LNCaP clone FGC (cell line): ENCODE measurements around the gene NAALADL1.
A peak's percentile ranks its signal among the peaks of the same experiment; 100 is the strongest.

Source experiments
- DNase-seq: peaks from one replicate; pipeline ENCODE4 v3.0.0-alpha.2; 2011; ENCODE audit warnings: low read depth
- H3K4me3 ChIP-seq: 2 replicates; pipeline ENCODE4 v1.5.1; 2011; ENCODE audit warnings: mild to moderate bottlenecking, low read depth, low read length, control low read depth
- TF ChIP-seq, protein P1 (sequence below): IDR thresholded peaks from 2 replicates; pipeline ENCODE4 v1.5.1; 2012; ENCODE audit warnings: mild to moderate bottlenecking; ENCODE audit not compliant: control insufficient read depth, insufficient read depth; ENCODE audit errors: extremely low read depth

Gene NAALADL1, protein sequence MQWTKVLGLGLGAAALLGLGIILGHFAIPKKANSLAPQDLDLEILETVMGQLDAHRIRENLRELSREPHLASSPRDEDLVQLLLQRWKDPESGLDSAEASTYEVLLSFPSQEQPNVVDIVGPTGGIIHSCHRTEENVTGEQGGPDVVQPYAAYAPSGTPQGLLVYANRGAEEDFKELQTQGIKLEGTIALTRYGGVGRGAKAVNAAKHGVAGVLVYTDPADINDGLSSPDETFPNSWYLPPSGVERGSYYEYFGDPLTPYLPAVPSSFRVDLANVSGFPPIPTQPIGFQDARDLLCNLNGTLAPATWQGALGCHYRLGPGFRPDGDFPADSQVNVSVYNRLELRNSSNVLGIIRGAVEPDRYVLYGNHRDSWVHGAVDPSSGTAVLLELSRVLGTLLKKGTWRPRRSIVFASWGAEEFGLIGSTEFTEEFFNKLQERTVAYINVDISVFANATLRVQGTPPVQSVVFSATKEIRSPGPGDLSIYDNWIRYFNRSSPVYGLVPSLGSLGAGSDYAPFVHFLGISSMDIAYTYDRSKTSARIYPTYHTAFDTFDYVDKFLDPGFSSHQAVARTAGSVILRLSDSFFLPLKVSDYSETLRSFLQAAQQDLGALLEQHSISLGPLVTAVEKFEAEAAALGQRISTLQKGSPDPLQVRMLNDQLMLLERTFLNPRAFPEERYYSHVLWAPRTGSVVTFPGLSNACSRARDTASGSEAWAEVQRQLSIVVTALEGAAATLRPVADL

DNA sequence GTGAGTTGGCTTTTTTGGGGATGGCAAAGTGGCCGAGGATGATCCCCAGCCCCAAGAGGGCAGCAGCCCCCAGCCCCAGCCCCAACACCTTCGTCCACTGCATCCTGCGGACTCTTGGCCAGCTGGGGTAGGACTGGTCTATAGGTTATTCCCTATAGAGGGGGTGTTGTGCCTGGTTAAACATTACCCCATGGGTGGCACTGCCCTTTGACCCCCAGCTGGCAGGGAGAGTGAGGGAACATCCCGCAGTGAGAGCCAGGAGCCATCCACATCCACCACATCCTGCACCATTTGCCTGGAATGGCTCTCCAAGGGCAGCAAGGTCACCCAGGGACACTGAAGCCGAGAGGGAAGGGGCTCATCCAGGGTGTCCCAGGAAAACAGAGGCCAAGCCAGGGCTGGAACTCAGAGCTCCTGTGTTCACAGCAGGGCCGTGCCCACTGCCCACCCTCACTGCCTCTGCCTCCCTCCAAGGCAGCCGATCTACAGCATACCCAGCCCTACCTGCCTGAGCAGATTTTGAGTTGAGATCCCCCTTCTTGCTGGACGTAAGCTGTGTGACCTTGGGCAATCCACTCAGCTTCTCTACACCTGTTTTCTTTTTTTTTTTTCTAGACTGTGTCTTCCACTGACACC lies at the start of gene NAALADL1:
TSS of gene NAALADL1 (minus strand) at position 135 of the 636 bp plus-strand sequence. CDS start at position 103, 32 bp downstream.
- no peak for DNase-seq
- TF ChIP-seq, protein P1, sequence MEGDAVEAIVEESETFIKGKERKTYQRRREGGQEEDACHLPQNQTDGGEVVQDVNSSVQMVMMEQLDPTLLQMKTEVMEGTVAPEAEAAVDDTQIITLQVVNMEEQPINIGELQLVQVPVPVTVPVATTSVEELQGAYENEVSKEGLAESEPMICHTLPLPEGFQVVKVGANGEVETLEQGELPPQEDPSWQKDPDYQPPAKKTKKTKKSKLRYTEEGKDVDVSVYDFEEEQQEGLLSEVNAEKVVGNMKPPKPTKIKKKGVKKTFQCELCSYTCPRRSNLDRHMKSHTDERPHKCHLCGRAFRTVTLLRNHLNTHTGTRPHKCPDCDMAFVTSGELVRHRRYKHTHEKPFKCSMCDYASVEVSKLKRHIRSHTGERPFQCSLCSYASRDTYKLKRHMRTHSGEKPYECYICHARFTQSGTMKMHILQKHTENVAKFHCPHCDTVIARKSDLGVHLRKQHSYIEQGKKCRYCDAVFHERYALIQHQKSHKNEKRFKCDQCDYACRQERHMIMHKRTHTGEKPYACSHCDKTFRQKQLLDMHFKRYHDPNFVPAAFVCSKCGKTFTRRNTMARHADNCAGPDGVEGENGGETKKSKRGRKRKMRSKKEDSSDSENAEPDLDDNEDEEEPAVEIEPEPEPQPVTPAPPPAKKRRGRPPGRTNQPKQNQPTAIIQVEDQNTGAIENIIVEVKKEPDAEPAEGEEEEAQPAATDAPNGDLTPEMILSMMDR = no peak
- H3K4me3 ChIP-seq = no peak within 1 kb of the TSS

DNA sequence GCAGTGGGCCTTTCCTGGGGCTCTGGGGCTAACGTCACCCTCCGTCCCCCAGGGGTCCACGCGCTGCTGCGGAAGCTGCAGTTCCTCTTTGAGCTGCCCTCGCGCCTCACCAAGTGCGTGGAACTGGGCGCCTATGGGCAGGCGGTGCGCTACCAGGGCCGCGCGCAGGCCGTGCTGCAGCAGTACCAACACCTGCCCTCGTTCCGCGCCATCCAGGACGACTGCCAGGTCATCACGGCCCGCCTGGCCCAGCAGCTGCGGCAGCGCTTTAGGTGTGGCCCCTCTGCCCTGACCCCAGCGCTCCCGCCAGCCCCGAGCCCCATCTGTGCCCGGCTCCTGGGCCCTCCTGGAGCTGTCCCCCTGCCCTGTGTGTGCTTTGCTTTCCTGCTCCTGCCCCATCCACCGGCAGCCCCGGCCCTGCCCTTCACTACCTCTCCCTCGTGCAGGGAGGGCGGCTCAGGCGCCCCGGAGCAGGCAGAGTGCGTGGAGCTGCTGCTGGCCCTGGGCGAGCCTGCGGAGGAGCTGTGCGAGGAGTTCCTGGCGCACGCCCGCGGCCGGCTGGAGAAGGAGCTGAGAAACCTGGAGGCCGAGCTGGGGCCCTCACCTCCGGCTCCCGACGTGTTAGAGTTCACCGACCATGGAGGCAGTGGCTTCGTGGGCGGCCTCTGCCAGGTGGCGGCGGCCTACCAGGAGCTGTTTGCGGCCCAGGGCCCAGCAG lies 49.6 kb upstream of the NAALADL1 start:
- H3K4me3 ChIP-seq = peak overlapping the region; percentile 53
- TF ChIP-seq, protein P1 = no peak
- no peak for DNase-seq

DNA sequence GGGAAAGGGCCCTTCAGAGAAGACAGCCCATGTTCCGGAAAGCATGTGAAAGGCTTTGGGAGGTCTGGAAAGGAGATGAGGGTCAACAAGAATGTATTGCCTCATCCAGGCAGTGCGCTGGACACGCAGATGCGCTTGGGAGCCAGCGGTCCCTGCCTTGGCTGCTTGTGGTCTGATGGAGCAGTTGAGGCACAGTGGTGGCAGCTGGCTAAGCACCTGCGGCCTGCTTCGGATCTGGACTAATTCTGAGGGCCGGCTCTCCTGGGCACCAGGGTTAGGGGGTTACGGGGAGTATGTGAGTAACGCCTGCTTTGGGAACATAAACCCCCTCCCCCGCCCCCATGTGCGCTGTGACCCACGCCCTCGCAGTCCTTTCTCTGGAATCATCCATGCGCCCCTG lies 48.7 kb upstream of the NAALADL1 start:
- TF ChIP-seq, protein P1 = no peak
- DNase-seq = no peak
- H3K4me3 ChIP-seq = no peak overlapping the region

DNA sequence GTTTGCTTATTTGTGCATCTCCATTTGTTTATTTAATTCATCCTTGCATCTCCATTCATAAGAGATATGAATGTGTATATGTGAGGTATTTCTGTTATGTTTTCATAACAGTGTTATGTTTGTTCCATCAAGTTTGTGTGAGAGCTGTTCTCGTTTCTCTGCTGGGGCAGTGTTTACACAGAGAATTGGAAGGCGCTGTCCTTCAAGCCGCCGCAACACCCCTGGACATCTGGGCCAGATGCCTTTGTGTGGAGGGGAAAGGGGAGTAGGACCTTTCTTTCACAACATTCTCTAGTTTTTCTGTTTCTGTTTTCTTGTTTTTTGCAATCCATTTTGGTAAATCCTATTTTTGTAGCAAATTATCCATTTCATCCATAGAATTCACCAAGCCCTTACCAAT lies 46.3 kb upstream of the NAALADL1 start:
- DNase-seq = no peak
- TF ChIP-seq, protein P1 = no peak
- H3K4me3 ChIP-seq = no peak overlapping the region

DNA sequence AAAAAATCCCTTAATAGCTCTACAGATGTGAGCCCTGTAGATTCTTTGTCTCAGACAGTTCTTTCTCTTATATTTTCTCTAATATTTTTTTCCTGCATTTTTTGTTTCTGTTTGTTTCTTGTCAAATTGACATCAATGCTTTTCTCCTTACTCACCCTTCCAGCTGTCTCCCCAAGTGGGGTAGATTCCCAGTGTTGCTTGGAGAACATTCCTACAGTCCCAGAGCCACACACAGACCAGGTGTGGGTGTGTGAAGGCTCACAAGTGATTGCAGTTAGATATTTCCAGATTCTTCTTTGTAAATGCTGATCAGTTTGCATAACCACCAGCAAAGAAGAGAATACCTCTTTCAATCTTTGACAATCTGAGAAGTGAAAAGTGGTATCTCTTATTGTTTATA lies 45.1 kb upstream of the NAALADL1 start:
- TF ChIP-seq, protein P1 = no peak
- no peak overlapping the region for H3K4me3 ChIP-seq
- no peak for DNase-seq
